K562 (cell line): Measurements from ENCODE around the gene ZP1. TPM values are rescaled to one million over a fixed set of nuclear protein-coding genes. Genes with fewer than 3 reads are reported as not detected.
A peak's percentile ranks its signal among the peaks of the same experiment; 100 is the strongest.

Experiments used
- THRAP3 ChIP-seq: fragments of 450-650 bp; IDR thresholded peaks from 2 replicates; pipeline ENCODE4 v1.6.1; 2016; ENCODE audit warnings: mild to moderate bottlenecking, inconsistent platforms, borderline replicate concordance
- polyA plus RNA-seq, 8 experiments: library from polyadenylated mRNA; depleted of rRNA in 4 of 8; stranded (reverse) in 5 of 8; unstranded in 3 of 8; fragments of >200 nt; fragmentation: Nextera tagmentation in 2 of 8; fragmentation: Illumina TruSeq in 1 of 8; extraction: Ambion mirVana in 2 of 8; extraction: Trizol in 1 of 8; gene quantifications; 2 replicates each; pipeline versions ENCODE4 v1.2.1 to v1.2.3, GENCODE V29; 2011 to 2014; ENCODE audit warnings: inconsistent platforms in 1 of 8, missing spikeins in 1 of 8
- total RNA-seq, 7 experiments: library from RNA; depleted of rRNA in 6 of 7; stranded (reverse); fragments of >200 nt in 6 of 7; fragmentation: Illumina TruSeq in 2 of 7; extraction: Trizol in 2 of 7; gene quantifications; 2 replicates each; pipeline versions ENCODE4 v1.2.1 to v1.2.3, GENCODE V29; 2011 to 2021; ENCODE audit warnings: low replicate concordance in 1 of 7
- TF ChIP-seq, protein P1 (sequence below), 3 experiments: IDR thresholded peaks in 2 of 3; conservative IDR thresholded peaks in 1 of 3; 2 replicates each; pipeline ENCODE4 v1.5.1; 2011 to 2012; ENCODE audit warnings: low read length in 3 of 3, mild to moderate bottlenecking in 3 of 3, control low read depth in 2 of 3, improper control_type of control experiment in 1 of 3, inconsistent platforms in 1 of 3, low read depth in 1 of 3, mixed read lengths in 1 of 3, moderate library complexity in 1 of 3; ENCODE audit not compliant: insufficient read depth in 2 of 3
- TF ChIP-seq, protein P2 (sequence below), 2 experiments: fragments of 450-650 bp in 1 of 2; sonication (generic) in 1 of 2; formaldehyde crosslinking in 1 of 2; IDR thresholded peaks; 2 replicates each; pipeline versions ENCODE4 v1.7.1 to v1.9.0; 2016 to 2022; ENCODE audit warnings: inconsistent platforms in 1 of 2, mild to moderate bottlenecking in 1 of 2, missing genetic modification reagents in 1 of 2
- TF ChIP-seq, protein P3 (sequence below): fragments of 450-650 bp; IDR thresholded peaks from 2 replicates; pipeline ENCODE4 v1.6.1; 2016; ENCODE audit warnings: missing biosample characterization, missing genetic modification characterization
- TF ChIP-seq, protein P4 (sequence below): fragments of 250-450 bp; sonication (Bioruptor Pico); IDR thresholded peaks from 2 replicates; pipeline ENCODE4 v1.5.0; 2020; ENCODE audit warnings: mild to moderate bottlenecking, borderline replicate concordance

Gene ZP1
- total and polyA plus RNA-seq, 9 of the 15 experiments (the other 6 are each of a cell fraction or from before 2014, with no cell fraction given): 0.11 to 0.15 TPM; not detected in 7

DNA sequence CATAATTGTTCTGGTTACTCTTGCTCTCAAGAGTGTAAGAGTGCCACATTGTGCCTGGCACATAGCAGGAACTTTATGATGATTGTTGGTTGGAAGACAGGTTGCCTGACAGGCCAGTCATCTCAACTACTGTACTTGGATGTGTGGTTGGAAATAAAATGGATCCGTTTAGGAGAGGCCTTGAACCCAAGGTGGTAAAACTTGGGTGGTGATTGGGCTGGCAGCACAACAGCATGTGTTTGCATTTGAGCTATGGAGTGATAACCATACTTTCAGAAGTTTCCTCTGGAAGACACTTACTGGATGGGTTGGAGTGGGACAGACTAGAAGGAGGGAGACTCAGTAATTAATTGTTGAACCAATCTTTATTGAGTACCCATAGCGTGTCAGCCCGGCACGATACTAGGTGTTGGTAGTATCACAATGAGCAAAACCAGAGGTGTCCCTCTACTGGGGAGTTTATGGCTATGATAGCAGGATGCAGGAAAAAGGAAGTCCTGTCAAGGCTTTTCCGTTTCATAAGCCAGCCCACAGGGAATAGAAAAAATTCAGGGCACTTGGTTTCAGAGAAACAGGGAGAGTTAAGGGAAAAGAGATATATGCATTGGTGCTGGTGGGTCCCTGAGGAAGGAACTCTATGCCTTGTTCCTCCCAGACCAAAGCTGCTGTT lies 43.5 kb downstream of the ZP1 start (continued):
- TF ChIP-seq, protein P1, sequence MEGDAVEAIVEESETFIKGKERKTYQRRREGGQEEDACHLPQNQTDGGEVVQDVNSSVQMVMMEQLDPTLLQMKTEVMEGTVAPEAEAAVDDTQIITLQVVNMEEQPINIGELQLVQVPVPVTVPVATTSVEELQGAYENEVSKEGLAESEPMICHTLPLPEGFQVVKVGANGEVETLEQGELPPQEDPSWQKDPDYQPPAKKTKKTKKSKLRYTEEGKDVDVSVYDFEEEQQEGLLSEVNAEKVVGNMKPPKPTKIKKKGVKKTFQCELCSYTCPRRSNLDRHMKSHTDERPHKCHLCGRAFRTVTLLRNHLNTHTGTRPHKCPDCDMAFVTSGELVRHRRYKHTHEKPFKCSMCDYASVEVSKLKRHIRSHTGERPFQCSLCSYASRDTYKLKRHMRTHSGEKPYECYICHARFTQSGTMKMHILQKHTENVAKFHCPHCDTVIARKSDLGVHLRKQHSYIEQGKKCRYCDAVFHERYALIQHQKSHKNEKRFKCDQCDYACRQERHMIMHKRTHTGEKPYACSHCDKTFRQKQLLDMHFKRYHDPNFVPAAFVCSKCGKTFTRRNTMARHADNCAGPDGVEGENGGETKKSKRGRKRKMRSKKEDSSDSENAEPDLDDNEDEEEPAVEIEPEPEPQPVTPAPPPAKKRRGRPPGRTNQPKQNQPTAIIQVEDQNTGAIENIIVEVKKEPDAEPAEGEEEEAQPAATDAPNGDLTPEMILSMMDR (IDR thresholded peaks at IDR 0.05 in 2 of 3, conservative IDR thresholded peaks at IDR 0.05 in 1 of 3; ENCODE audit: insufficient read depth in 2 of 3, low read depth in 1 of 3, low read length in 3 of 3): peak in 1 of 3 experiments; percentile 23; a peak in 1 of 6 replicates
- TF ChIP-seq, protein P2, sequence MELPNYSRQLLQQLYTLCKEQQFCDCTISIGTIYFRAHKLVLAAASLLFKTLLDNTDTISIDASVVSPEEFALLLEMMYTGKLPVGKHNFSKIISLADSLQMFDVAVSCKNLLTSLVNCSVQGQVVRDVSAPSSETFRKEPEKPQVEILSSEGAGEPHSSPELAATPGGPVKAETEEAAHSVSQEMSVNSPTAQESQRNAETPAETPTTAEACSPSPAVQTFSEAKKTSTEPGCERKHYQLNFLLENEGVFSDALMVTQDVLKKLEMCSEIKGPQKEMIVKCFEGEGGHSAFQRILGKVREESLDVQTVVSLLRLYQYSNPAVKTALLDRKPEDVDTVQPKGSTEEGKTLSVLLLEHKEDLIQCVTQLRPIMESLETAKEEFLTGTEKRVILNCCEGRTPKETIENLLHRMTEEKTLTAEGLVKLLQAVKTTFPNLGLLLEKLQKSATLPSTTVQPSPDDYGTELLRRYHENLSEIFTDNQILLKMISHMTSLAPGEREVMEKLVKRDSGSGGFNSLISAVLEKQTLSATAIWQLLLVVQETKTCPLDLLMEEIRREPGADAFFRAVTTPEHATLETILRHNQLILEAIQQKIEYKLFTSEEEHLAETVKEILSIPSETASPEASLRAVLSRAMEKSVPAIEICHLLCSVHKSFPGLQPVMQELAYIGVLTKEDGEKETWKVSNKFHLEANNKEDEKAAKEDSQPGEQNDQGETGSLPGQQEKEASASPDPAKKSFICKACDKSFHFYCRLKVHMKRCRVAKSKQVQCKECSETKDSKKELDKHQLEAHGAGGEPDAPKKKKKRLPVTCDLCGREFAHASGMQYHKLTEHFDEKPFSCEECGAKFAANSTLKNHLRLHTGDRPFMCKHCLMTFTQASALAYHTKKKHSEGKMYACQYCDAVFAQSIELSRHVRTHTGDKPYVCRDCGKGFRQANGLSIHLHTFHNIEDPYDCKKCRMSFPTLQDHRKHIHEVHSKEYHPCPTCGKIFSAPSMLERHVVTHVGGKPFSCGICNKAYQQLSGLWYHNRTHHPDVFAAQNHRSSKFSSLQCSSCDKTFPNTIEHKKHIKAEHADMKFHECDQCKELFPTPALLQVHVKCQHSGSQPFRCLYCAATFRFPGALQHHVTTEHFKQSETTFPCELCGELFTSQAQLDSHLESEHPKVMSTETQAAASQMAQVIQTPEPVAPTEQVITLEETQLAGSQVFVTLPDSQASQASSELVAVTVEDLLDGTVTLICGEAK (IDR thresholded peaks at IDR 0.05): peak; percentile 37; the same call in 1 of the 2 replicates
- TF ChIP-seq, protein P2 (CRISPR knock-in tag; IDR thresholded peaks at IDR 0.05): no peak
- TF ChIP-seq, protein P3, sequence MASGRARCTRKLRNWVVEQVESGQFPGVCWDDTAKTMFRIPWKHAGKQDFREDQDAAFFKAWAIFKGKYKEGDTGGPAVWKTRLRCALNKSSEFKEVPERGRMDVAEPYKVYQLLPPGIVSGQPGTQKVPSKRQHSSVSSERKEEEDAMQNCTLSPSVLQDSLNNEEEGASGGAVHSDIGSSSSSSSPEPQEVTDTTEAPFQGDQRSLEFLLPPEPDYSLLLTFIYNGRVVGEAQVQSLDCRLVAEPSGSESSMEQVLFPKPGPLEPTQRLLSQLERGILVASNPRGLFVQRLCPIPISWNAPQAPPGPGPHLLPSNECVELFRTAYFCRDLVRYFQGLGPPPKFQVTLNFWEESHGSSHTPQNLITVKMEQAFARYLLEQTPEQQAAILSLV: no peak
- TF ChIP-seq, protein P4, sequence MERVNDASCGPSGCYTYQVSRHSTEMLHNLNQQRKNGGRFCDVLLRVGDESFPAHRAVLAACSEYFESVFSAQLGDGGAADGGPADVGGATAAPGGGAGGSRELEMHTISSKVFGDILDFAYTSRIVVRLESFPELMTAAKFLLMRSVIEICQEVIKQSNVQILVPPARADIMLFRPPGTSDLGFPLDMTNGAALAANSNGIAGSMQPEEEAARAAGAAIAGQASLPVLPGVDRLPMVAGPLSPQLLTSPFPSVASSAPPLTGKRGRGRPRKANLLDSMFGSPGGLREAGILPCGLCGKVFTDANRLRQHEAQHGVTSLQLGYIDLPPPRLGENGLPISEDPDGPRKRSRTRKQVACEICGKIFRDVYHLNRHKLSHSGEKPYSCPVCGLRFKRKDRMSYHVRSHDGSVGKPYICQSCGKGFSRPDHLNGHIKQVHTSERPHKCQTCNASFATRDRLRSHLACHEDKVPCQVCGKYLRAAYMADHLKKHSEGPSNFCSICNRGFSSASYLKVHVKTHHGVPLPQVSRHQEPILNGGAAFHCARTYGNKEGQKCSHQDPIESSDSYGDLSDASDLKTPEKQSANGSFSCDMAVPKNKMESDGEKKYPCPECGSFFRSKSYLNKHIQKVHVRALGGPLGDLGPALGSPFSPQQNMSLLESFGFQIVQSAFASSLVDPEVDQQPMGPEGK (CRISPR knock-in tag): no peak
- no peak for TF ChIP-seq THRAP3
- TF ChIP-seq, all 486 proteins: peak for 5
